GM06990 (cell line): ENCODE results near the gene SLC22A1.
"Not testable (repeated sequence)": the region's sequence is repeated elsewhere in the genome, so short reads cannot be mapped to it uniquely, and the experiment has no call there.

Experiments used
- DNase-seq: peaks from one replicate; pipeline ENCODE4 v3.0.0-alpha.2; 2011; ENCODE audit not compliant: insufficient read length; ENCODE audit errors: extremely low read depth
- H3K27me3 ChIP-seq: replicated peaks from 2 replicates; pipeline ENCODE4 v1.6.0; 2011; ENCODE audit warnings: low read length; ENCODE audit not compliant: control insufficient read depth, insufficient read depth
- H3K36me3 ChIP-seq: 2 replicates; pipeline ENCODE4 v1.5.1; 2011; ENCODE audit warnings: low read length; ENCODE audit not compliant: control insufficient read depth, insufficient read depth
- H3K4me3 ChIP-seq: replicated peaks from 2 replicates; pipeline ENCODE4 v1.5.1; 2011; ENCODE audit warnings: low read depth, mild to moderate bottlenecking, control low read depth, low read length
- TF ChIP-seq, protein P1 (sequence below): IDR thresholded peaks from 2 replicates; pipeline ENCODE4 v1.5.1; 2011; ENCODE audit warnings: low read length, control low read depth, mild to moderate bottlenecking, inconsistent platforms; ENCODE audit not compliant: insufficient read depth, poor library complexity, severe bottlenecking

Gene SLC22A1

DNA sequence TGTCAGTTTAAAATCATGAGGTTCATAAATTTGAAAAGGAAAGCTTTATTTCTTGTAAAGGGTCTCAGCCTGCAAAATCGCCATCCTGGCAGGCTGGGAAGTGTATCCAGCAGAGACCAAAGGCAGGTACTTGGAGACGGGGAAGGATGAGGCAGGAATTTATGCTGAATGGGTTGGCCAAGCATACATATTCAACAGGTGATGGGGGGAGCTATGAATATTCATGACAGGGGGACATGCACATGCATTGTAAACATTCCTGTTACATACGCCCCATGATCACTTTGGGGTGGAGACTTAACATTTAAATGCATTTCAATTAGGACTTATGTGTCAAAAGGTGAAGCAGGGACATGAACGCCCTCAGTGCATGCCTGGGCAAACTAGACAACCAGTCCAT lies 9.8 kb upstream of the SLC22A1 start:
- TF ChIP-seq, protein P1, sequence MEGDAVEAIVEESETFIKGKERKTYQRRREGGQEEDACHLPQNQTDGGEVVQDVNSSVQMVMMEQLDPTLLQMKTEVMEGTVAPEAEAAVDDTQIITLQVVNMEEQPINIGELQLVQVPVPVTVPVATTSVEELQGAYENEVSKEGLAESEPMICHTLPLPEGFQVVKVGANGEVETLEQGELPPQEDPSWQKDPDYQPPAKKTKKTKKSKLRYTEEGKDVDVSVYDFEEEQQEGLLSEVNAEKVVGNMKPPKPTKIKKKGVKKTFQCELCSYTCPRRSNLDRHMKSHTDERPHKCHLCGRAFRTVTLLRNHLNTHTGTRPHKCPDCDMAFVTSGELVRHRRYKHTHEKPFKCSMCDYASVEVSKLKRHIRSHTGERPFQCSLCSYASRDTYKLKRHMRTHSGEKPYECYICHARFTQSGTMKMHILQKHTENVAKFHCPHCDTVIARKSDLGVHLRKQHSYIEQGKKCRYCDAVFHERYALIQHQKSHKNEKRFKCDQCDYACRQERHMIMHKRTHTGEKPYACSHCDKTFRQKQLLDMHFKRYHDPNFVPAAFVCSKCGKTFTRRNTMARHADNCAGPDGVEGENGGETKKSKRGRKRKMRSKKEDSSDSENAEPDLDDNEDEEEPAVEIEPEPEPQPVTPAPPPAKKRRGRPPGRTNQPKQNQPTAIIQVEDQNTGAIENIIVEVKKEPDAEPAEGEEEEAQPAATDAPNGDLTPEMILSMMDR: no peak
- Histone ChIP-seq H3K4me3 (no peak overlapping the region), H3K27me3 (no peaks in the 10 kb centered on the region), H3K36me3 (peaks cover 4% of the 10 kb centered on the region)
- no peak for DNase-seq

- Histone ChIP-seq H3K27me3 (no peaks in the 10 kb centered on the region), H3K36me3 (peaks cover 11% of the 10 kb centered on the region), H3K4me3 (no peak overlapping the region)
- no peak for DNase-seq
- TF ChIP-seq, protein P1: no peak
Observed at GRCh38 chr6:160112628-160113299, 8.9 kb upstream of the SLC22A1 start.

DNA sequence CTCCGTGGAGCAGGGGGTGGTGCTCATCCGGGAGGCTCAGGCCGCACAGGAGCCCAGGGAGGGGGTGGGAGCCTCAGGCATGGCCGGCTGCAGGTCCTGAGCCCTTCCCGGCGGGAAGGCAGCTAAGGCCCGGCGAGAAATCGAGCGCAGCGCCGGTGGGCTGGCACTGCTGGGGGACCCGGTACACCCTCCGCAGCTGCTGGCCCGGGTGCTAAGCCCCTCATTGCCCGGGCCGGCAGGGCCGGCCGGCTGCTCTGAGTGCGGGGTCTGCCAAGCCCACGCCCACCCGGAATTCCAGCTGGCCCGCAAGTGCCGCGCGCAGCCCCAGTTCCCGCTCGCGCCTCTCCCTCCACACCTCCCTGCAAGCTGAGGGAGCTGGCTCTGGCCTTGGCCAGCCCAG lies 7.1 kb upstream of the SLC22A1 start:
- peaks cover 11% of the 10 kb centered on the region for H3K36me3 ChIP-seq
- DNase-seq, H3K4me3 ChIP-seq, H3K27me3 ChIP-seq: not testable (repeated sequence)

DNA sequence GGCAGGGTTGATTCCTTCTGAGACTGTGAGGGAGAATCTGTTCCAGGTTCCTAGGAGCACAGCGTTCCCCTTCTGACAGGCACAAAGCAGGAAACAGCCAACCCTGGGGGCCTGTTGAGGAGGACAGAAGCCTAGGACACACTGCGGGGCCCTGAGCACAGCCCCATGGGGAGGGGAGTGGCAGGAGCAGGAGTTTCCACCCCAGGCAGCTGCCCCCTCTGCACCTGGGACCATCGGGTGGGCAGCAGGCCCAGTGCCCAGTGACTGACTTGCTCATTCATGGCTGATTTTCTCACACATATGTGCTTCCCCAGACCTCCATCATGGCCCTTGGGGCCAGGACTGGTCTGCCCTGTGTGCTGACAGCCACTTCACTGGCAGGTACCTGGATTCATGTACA lies 6.2 kb upstream of the SLC22A1 start:
- TF ChIP-seq, protein P1: no peak
- no peak for DNase-seq
- Histone ChIP-seq H3K4me3 (no peak overlapping the region), H3K27me3 (no peaks in the 10 kb centered on the region), H3K36me3 (peaks cover 11% of the 10 kb centered on the region)

DNA sequence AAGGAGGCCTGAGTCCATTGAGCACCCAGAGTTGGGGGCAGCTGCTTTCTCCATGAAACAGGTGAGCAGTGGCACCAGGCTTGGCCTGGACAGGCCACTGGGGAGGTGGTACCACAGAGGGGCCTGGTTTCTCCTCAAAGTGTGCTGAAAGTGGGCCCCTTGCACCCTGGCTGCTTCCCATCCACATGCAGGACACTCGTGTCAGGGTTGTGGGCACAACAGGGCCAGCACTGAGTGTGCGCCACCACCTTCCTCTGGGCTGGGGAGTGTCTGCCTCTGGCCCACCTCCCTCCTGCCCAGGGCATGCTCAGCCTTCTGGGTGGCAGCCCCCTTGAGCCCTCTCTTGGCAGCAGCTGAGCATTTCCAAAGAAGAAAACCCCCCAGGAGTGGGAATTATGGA lies 5.2 kb upstream of the SLC22A1 start:
- H3K36me3 ChIP-seq: peaks cover 11% of the 10 kb centered on the region
- H3K27me3 ChIP-seq: no peaks in the 10 kb centered on the region
- DNase-seq: no peak
- no peak overlapping the region for H3K4me3 ChIP-seq
- TF ChIP-seq, protein P1: no peak

DNA sequence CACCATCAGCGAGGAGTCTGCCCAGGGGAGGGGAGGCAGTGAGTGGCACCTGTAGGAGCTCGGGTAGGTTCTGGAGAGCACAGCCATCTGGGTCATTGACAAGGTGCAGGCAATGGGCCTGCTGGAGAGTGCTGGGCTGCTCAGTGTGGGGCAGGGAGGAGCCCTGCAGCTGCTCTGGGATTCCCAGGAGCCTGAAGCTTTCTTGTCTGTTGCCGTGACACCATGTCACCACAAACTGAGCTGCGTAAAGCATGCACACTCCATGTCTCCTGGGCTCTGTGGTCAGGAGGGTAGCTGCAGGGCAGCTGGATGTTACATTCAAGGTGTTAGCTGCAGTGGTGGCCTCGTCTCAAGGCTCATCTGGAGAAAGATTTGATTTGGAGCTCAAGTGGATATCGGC lies 4.5 kb upstream of the SLC22A1 start:
- DNase-seq: no peak
- TF ChIP-seq, protein P1: no peak
- Histone ChIP-seq H3K4me3 (no peak overlapping the region), H3K27me3 (no peaks in the 10 kb centered on the region), H3K36me3 (peaks cover 11% of the 10 kb centered on the region)
